Measurements from ENCODE around the gene SLC35F6. TPM values are rescaled to one million over a fixed set of nuclear protein-coding genes. Genes with fewer than 3 reads are reported as not detected.

Gene SLC35F6
- total RNA-seq, 2 experiments from 2014 or later = 4.2 to 4.6 TPM

- DNase-seq (no peak), ATAC-seq (no peak)
- TF ChIP-seq, protein P1, sequence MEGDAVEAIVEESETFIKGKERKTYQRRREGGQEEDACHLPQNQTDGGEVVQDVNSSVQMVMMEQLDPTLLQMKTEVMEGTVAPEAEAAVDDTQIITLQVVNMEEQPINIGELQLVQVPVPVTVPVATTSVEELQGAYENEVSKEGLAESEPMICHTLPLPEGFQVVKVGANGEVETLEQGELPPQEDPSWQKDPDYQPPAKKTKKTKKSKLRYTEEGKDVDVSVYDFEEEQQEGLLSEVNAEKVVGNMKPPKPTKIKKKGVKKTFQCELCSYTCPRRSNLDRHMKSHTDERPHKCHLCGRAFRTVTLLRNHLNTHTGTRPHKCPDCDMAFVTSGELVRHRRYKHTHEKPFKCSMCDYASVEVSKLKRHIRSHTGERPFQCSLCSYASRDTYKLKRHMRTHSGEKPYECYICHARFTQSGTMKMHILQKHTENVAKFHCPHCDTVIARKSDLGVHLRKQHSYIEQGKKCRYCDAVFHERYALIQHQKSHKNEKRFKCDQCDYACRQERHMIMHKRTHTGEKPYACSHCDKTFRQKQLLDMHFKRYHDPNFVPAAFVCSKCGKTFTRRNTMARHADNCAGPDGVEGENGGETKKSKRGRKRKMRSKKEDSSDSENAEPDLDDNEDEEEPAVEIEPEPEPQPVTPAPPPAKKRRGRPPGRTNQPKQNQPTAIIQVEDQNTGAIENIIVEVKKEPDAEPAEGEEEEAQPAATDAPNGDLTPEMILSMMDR (IDR thresholded peaks at IDR 0.05) = no peak
- Mint-ChIP-seq H3K27me3 (peaks cover 9% of the 10 kb centered on the region), H3K4me3 (no peak overlapping the region), H3K4me1 (ENCODE audit: low read depth) (no peaks in the 10 kb centered on the region), H3K36me3 (ENCODE audit: low read depth) (no peaks in the 10 kb centered on the region), H3K9me3 (no peaks in the 10 kb centered on the region), H3K27ac (no peak overlapping the region)
- ChIA-PET CTCF (interaction anchor here (0.7 to 4.5 kb wide), 3 partner anchors 14 to 153 kb away, joined by 3 to 20 read pairs (median 4); no protein-coding TSS in a partner anchor), POLR2A (no interaction called here)
- intact Hi-C loops (cut with micrococcal nuclease) = no loop called here
Measured at GRCh38 chr2:26730549-26731344, 33.3 kb upstream of the SLC35F6 start.

GRCh38 chr2:26731714-26732113, 32.4 kb upstream of the SLC35F6 start:
- Mint-ChIP-seq H3K4me1 (ENCODE audit: low read depth) (no peaks in the 10 kb centered on the region), H3K27ac (no peak overlapping the region), H3K27me3 (peaks cover 9% of the 10 kb centered on the region), H3K4me3 (no peak overlapping the region), H3K36me3 (ENCODE audit: low read depth) (no peaks in the 10 kb centered on the region), H3K9me3 (no peaks in the 10 kb centered on the region)
- CTCF ChIA-PET = interaction anchor here (4.5 kb wide), 1 partner anchor 14 kb away, joined by 20 read pairs; no protein-coding TSS in a partner anchor
- ATAC-seq (no peak), DNase-seq (no peak)
- POLR2A ChIA-PET = no interaction called here
- TF ChIP-seq, protein P1 (IDR thresholded peaks at IDR 0.05) = no peak
- intact Hi-C loops (cut with micrococcal nuclease) = no loop called here

DNA sequence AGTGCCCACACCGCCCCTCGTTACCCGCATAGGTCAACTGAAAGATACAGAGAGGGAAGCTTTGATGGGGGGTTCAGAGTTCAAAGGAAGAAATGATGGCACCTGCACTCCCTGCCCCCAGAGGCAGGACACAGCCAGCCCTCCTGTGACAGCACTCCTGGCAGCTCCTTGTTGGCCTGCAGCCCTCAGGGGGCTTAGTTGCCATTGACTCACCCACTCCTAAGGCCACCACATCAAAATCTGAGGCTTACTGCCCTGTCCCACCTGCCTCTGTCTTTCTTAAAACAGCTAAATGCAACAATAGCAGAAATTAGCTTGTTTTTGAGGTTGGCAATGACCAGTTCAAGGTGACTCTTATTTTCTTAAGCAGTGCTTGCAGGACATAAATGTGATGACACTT, 31.6 kb upstream of the SLC35F6 start:
- ATAC-seq (no peak), DNase-seq (no peak)
- CTCF ChIA-PET = interaction anchor here (0.7 to 4.5 kb wide), 2 partner anchors 13 to 25 kb away, joined by 3 to 20 read pairs; no protein-coding TSS in a partner anchor
- H3K9me3 Mint-ChIP-seq = no peaks in the 10 kb centered on the region
- TF ChIP-seq, protein P1 (IDR thresholded peaks at IDR 0.05) = no peak
- no peak overlapping the region for H3K27ac Mint-ChIP-seq
- POLR2A ChIA-PET = no interaction called here
- intact Hi-C loops (cut with micrococcal nuclease) = no loop called here
- no peak overlapping the region for H3K4me3 Mint-ChIP-seq
- no peaks in the 10 kb centered on the region for H3K4me1 Mint-ChIP-seq (ENCODE audit: low read depth)
- H3K27me3 Mint-ChIP-seq = peaks cover 9% of the 10 kb centered on the region
- H3K36me3 Mint-ChIP-seq (ENCODE audit: low read depth) = no peaks in the 10 kb centered on the region

DNA sequence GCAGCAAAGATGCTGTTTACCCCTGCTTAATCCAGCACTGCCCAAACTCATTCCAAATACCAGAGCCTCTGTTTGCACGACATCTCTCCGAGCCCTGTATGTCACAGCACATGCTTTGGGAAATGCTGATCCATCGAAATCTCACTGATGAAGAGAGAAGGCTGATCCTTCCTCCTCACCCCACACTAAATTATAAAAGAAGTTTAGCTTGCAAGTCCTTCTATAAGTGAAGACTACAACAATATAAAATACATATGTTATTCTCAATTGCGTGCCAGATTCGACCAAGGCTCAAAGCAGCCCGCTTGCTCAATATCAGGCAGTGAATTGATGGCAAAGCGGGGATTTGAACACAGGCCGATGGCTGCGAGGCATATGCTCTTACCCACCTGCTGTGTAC, 30.7 kb upstream of the SLC35F6 start:
- Mint-ChIP-seq H3K36me3 (ENCODE audit: low read depth) (no peaks in the 10 kb centered on the region), H3K27me3 (peaks cover 4% of the 10 kb centered on the region), H3K4me1 (ENCODE audit: low read depth) (no peaks in the 10 kb centered on the region), H3K27ac (no peak overlapping the region), H3K4me3 (no peak overlapping the region), H3K9me3 (no peaks in the 10 kb centered on the region)
- no peak for DNase-seq
- CTCF ChIA-PET = interaction anchor here (0.8 to 4.5 kb wide), 2 partner anchors 12 to 126 kb away, joined by 3 to 20 read pairs; no protein-coding TSS in a partner anchor
- intact Hi-C loops (cut with micrococcal nuclease) = no loop called here
- ATAC-seq = no peak
- POLR2A ChIA-PET = no interaction called here
- TF ChIP-seq, protein P1 (IDR thresholded peaks at IDR 0.05) = no peak

- H3K9me3 Mint-ChIP-seq = no peaks in the 10 kb centered on the region
- intact Hi-C loops (cut with micrococcal nuclease) = no loop called here
- CTCF ChIA-PET = interaction anchor here (1.1 to 4.5 kb wide), 2 partner anchors 10 to 12 kb away, joined by 3 to 20 read pairs; no protein-coding TSS in a partner anchor
- ATAC-seq = no peak
- H3K4me1 Mint-ChIP-seq (ENCODE audit: low read depth) = no peaks in the 10 kb centered on the region
- H3K27me3 Mint-ChIP-seq = peaks cover 2% of the 10 kb centered on the region
- TF ChIP-seq, protein P1 (IDR thresholded peaks at IDR 0.05) = no peak
- no peak overlapping the region for H3K4me3 Mint-ChIP-seq
- DNase-seq = no peak
- no peaks in the 10 kb centered on the region for H3K36me3 Mint-ChIP-seq (ENCODE audit: low read depth)
- no peak overlapping the region for H3K27ac Mint-ChIP-seq
- POLR2A ChIA-PET = interaction anchor here (0.5 kb wide), 1 partner anchor 56 kb away, joined by 3 read pairs; no protein-coding TSS in a partner anchor
Measured at GRCh38 chr2:26735097-26735496, 29.0 kb upstream of the SLC35F6 start.
